ENCODE data around the gene MAML3. TPM values are rescaled to one million over a fixed set of nuclear protein-coding genes. Genes with fewer than 3 reads are reported as not detected.

Gene MAML3
- total and polyA plus RNA-seq, 2 of the 13 experiments (the other 11 are each of a cell fraction or from before 2014, with no cell fraction given), result 0.05 to 0.13 TPM

GRCh38 chr4:139841464-139842195 lies 312.4 kb downstream of the MAML3 start (continued):
- TF ChIP-seq ZNF547 (CRISPR knock-in tag; IDR thresholded peaks at IDR 0.05), result no peak
- peak; percentile 98 for TF ChIP-seq PHF21A (CRISPR knock-in tag; IDR thresholded peaks at IDR 0.05)
- peak; percentile 93 for TF ChIP-seq MTA1 (CRISPR knock-in tag; IDR thresholded peaks at IDR 0.05; ENCODE audit: borderline replicate concordance)
- peak; percentile 96 for TF ChIP-seq PATZ1 (CRISPR knock-in tag; IDR thresholded peaks at IDR 0.05)
- peak; percentile 89; the same call in 1 of the 2 replicates for TF ChIP-seq SMAD3 (CRISPR knock-in tag; IDR thresholded peaks at IDR 0.05)
- no peak; the same call in 1 of the 2 replicates for TF ChIP-seq SP140L (CRISPR knock-in tag; IDR thresholded peaks at IDR 0.05; ENCODE audit: borderline replicate concordance)
- no peak; the same call in 1 of the 2 replicates for TF ChIP-seq HOXA7 (CRISPR knock-in tag; IDR thresholded peaks at IDR 0.05)
- TF ChIP-seq ZNF703 (CRISPR knock-in tag; IDR thresholded peaks at IDR 0.05; ENCODE audit: borderline replicate concordance), result peak; percentile 78; the same call in 1 of the 2 replicates
- TF ChIP-seq KDM4B (CRISPR knock-in tag; IDR thresholded peaks at IDR 0.05), result peak; percentile 67; the same call in 1 of the 2 replicates
- TF ChIP-seq ZNF33B (CRISPR knock-in tag; IDR thresholded peaks at IDR 0.05), result no peak
- TF ChIP-seq ASH2L (IDR thresholded peaks at IDR 0.05; ENCODE audit: insufficient read length, low read depth, low read length), result peak; percentile 91
- TF ChIP-seq ZNF354B (CRISPR knock-in tag; IDR thresholded peaks at IDR 0.05), result no peak; the same call in 1 of the 2 replicates
- TF ChIP-seq ZNF572 (CRISPR knock-in tag; IDR thresholded peaks at IDR 0.05), result no peak
- peak; percentile 52; the same call in 1 of the 2 replicates for TF ChIP-seq JDP2 (CRISPR knock-in tag; IDR thresholded peaks at IDR 0.05; ENCODE audit: borderline replicate concordance)
- TF ChIP-seq ZBTB33 (CRISPR knock-in tag; IDR thresholded peaks at IDR 0.05), result peak; percentile 78; the same call in 1 of the 2 replicates
- no peak for TF ChIP-seq MAFG (CRISPR knock-in tag; IDR thresholded peaks at IDR 0.05)
- TF ChIP-seq CBX2 (IDR thresholded peaks at IDR 0.05; ENCODE audit: low read depth, low read length), result no peak
- no peak; the same call in 1 of the 2 replicates for TF ChIP-seq CBX2 (CRISPR knock-in tag; IDR thresholded peaks at IDR 0.05; ENCODE audit: low read depth)
- TF ChIP-seq ZNF326 (CRISPR knock-in tag; IDR thresholded peaks at IDR 0.05; ENCODE audit: borderline replicate concordance), result no peak
- TF ChIP-seq DR1 (CRISPR knock-in tag; IDR thresholded peaks at IDR 0.05), result no peak; the same call in 1 of the 2 replicates
- TF ChIP-seq JARID2 (CRISPR knock-in tag; IDR thresholded peaks at IDR 0.05; ENCODE audit: insufficient replicate concordance), result no peak
- TF ChIP-seq ZNF138 (CRISPR knock-in tag; IDR thresholded peaks at IDR 0.05; ENCODE audit: low read depth), result no peak
- TF ChIP-seq, protein P1, sequence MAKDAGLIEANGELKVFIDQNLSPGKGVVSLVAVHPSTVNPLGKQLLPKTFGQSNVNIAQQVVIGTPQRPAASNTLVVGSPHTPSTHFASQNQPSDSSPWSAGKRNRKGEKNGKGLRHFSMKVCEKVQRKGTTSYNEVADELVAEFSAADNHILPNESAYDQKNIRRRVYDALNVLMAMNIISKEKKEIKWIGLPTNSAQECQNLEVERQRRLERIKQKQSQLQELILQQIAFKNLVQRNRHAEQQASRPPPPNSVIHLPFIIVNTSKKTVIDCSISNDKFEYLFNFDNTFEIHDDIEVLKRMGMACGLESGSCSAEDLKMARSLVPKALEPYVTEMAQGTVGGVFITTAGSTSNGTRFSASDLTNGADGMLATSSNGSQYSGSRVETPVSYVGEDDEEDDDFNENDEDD (CRISPR knock-in tag; IDR thresholded peaks at IDR 0.05; ENCODE audit: borderline replicate concordance), result no peak
- TF ChIP-seq ZNF274 (CRISPR knock-in tag; IDR thresholded peaks at IDR 0.05), result 0 out of 2 replicates have a peak, but pooled peaks have one; percentile 59
- no peak for TF ChIP-seq ZBTB8A (CRISPR knock-in tag; IDR thresholded peaks at IDR 0.05; ENCODE audit: borderline replicate concordance, low read depth)

All from HepG2 (cell line).